Measurements from ENCODE around the gene ATM.
"Not testable (repeated sequence)": the region's sequence is repeated elsewhere in the genome, so short reads cannot be mapped to it uniquely, and the experiment has no call there.

The ATM gene

GRCh38 chr11:108278954-108279353, 56.1 kb downstream of the ATM start:
- H3K27ac ChIP-seq (ENCODE audit: low read length, poor library complexity, severe bottlenecking): no peak overlapping the region
- H4K8ac ChIP-seq (ENCODE audit: low read length): no peak overlapping the region
- H4K91ac ChIP-seq (ENCODE audit: low read length): no peak overlapping the region
- H3K9me3 ChIP-seq (ENCODE audit: control insufficient read depth, low read length): peaks cover 3% of the 10 kb centered on the region
- no peak overlapping the region for H2BK12ac ChIP-seq (ENCODE audit: low read length in 2 of 2)
- H3K18ac ChIP-seq (ENCODE audit: low read depth in 1 of 2, low read length in 2 of 2): no peak overlapping the region
- H3K4me3 ChIP-seq (ENCODE audit: insufficient read depth in 1 of 2, low read depth in 1 of 2, low read length in 2 of 2): no peak overlapping the region
- H3K4me2 ChIP-seq (ENCODE audit: low read length, poor library complexity, severe bottlenecking): no peak overlapping the region
- no peak overlapping the region for H3K14ac ChIP-seq (ENCODE audit: low read length in 2 of 2)
- H3K4me1 ChIP-seq (ENCODE audit: control insufficient read depth, insufficient read depth, low read depth, low read length): no peaks in the 10 kb centered on the region
- H3K27me3 ChIP-seq (ENCODE audit: control insufficient read depth in 1 of 2, insufficient read depth in 1 of 2, low read length in 2 of 2): no peaks in the 10 kb centered on the region
- H3K23ac ChIP-seq (ENCODE audit: low read length in 2 of 2): no peak overlapping the region
- no peak overlapping the region for H2BK15ac ChIP-seq (ENCODE audit: low read depth, poor library complexity, severe bottlenecking)
- H3K4ac ChIP-seq (ENCODE audit: low read depth in 1 of 2, low read length in 2 of 2): no peak overlapping the region
- WGBS: 100% methylated on average over 2 of the region's 4 CpGs
- H2AFZ ChIP-seq (ENCODE audit: low read depth, low read length): no peak overlapping the region
- no peak overlapping the region for H3K9ac ChIP-seq (ENCODE audit: low read length)
- H3K79me1 ChIP-seq (replicated peaks; ENCODE audit: low read length, poor library complexity, severe bottlenecking): peaks cover 12% of the 10 kb centered on the region
- no peak for DNase-seq
- H2BK5ac ChIP-seq (ENCODE audit: low read depth, low read length, poor library complexity, severe bottlenecking): no peak overlapping the region
- H2AK5ac ChIP-seq (ENCODE audit: low read length, severe bottlenecking): no peak overlapping the region
- H3K36me3 ChIP-seq (ENCODE audit: control insufficient read depth in 1 of 2, insufficient read depth in 2 of 2, low read depth in 1 of 2, low read length in 2 of 2): peaks cover 16 to 88% of the 10 kb centered on the region in 2 experiments
- no peak overlapping the region for H2BK120ac ChIP-seq (ENCODE audit: low read depth, low read length)

- H3K4ac ChIP-seq (ENCODE audit: low read depth in 1 of 2, low read length in 2 of 2): no peak overlapping the region
- no peaks in the 10 kb centered on the region for H3K9me3 ChIP-seq (ENCODE audit: control insufficient read depth, low read length)
- no peak overlapping the region for H3K18ac ChIP-seq (ENCODE audit: low read depth in 1 of 2, low read length in 2 of 2)
- 92% methylated on average over 1 of the region's 1 CpG for WGBS
- no peak overlapping the region for H3K23ac ChIP-seq (ENCODE audit: low read length in 2 of 2)
- no peak overlapping the region for H3K4me3 ChIP-seq (ENCODE audit: insufficient read depth in 1 of 2, low read depth in 1 of 2, low read length in 2 of 2)
- peaks cover 4% of the 10 kb centered on the region for H3K79me1 ChIP-seq (replicated peaks; ENCODE audit: low read length, poor library complexity, severe bottlenecking)
- no peak overlapping the region for H2BK120ac ChIP-seq (ENCODE audit: low read depth, low read length)
- no peak overlapping the region for H2AK5ac ChIP-seq (ENCODE audit: low read length, severe bottlenecking)
- H3K4me2 ChIP-seq (ENCODE audit: low read length, poor library complexity, severe bottlenecking): no peak overlapping the region
- no peak overlapping the region for H2BK5ac ChIP-seq (ENCODE audit: low read depth, low read length, poor library complexity, severe bottlenecking)
- H2BK15ac ChIP-seq (ENCODE audit: low read depth, poor library complexity, severe bottlenecking): no peak overlapping the region
- no peak overlapping the region for H3K14ac ChIP-seq (ENCODE audit: low read length in 2 of 2)
- H2AFZ ChIP-seq (ENCODE audit: low read depth, low read length): no peak overlapping the region
- H3K4me1 ChIP-seq (ENCODE audit: control insufficient read depth, insufficient read depth, low read depth, low read length): peaks cover 2% of the 10 kb centered on the region
- H4K91ac ChIP-seq (ENCODE audit: low read length): no peak overlapping the region
- peaks cover 9 to 92% of the 10 kb centered on the region in 2 experiments for H3K36me3 ChIP-seq (ENCODE audit: control insufficient read depth in 1 of 2, insufficient read depth in 2 of 2, low read depth in 1 of 2, low read length in 2 of 2)
- H4K8ac ChIP-seq (ENCODE audit: low read length): no peak overlapping the region
- no peak for DNase-seq
- no peak overlapping the region for H3K27ac ChIP-seq (ENCODE audit: low read length, poor library complexity, severe bottlenecking)
- no peak overlapping the region for H3K9ac ChIP-seq (ENCODE audit: low read length)
- H3K27me3 ChIP-seq (ENCODE audit: control insufficient read depth in 1 of 2, insufficient read depth in 1 of 2, low read length in 2 of 2): no peaks in the 10 kb centered on the region
- no peak overlapping the region for H2BK12ac ChIP-seq (ENCODE audit: low read length in 2 of 2)
These were observed 63.5 kb downstream of the ATM start for GRCh38 chr11:108286370-108286769.

GRCh38 chr11:108286956-108287355, 64.1 kb downstream of the ATM start:
- Histone ChIP-seq H3K4me3 (ENCODE audit: insufficient read depth in 1 of 2, low read depth in 1 of 2, low read length in 2 of 2) (no peak overlapping the region), H3K4me2 (ENCODE audit: low read length, poor library complexity, severe bottlenecking) (no peak overlapping the region), H4K91ac (ENCODE audit: low read length) (no peak overlapping the region), H3K9ac (ENCODE audit: low read length) (no peak overlapping the region), H3K4me1 (ENCODE audit: control insufficient read depth, insufficient read depth, low read depth, low read length) (peaks cover 2% of the 10 kb centered on the region), H3K79me1 (replicated peaks; ENCODE audit: low read length, poor library complexity, severe bottlenecking) (peaks cover 4% of the 10 kb centered on the region), H3K36me3 (ENCODE audit: control insufficient read depth in 1 of 2, insufficient read depth in 2 of 2, low read depth in 1 of 2, low read length in 2 of 2) (peaks cover 8 to 93% of the 10 kb centered on the region in 2 experiments), H3K18ac (ENCODE audit: low read depth in 1 of 2, low read length in 2 of 2) (no peak overlapping the region), H2BK15ac (ENCODE audit: low read depth, poor library complexity, severe bottlenecking) (no peak overlapping the region), H2BK12ac (ENCODE audit: low read length in 2 of 2) (no peak overlapping the region), H3K23ac (ENCODE audit: low read length in 2 of 2) (no peak overlapping the region), H3K4ac (ENCODE audit: low read depth in 1 of 2, low read length in 2 of 2) (no peak overlapping the region), H2BK5ac (ENCODE audit: low read depth, low read length, poor library complexity, severe bottlenecking) (no peak overlapping the region), H4K8ac (ENCODE audit: low read length) (no peak overlapping the region), H3K27ac (ENCODE audit: low read length, poor library complexity, severe bottlenecking) (no peak overlapping the region), H2BK120ac (ENCODE audit: low read depth, low read length) (no peak overlapping the region), H2AK5ac (ENCODE audit: low read length, severe bottlenecking) (no peak overlapping the region), H2AFZ (ENCODE audit: low read depth, low read length) (no peak overlapping the region), H3K9me3 (ENCODE audit: control insufficient read depth, low read length) (no peaks in the 10 kb centered on the region), H3K27me3 (ENCODE audit: control insufficient read depth in 1 of 2, insufficient read depth in 1 of 2, low read length in 2 of 2) (no peaks in the 10 kb centered on the region), H3K14ac (ENCODE audit: low read length in 2 of 2) (no peak overlapping the region)
- DNase-seq: no peak
- WGBS: 100% methylated on average over 3 of the region's 3 CpGs

- H2AK5ac ChIP-seq (ENCODE audit: low read length, severe bottlenecking); H2BK5ac ChIP-seq (ENCODE audit: low read depth, low read length, poor library complexity, severe bottlenecking); H3K4me3 ChIP-seq (ENCODE audit: insufficient read depth in 1 of 2, low read depth in 1 of 2, low read length in 2 of 2); H3K4ac ChIP-seq (ENCODE audit: low read depth in 1 of 2, low read length in 2 of 2); H3K9ac ChIP-seq (ENCODE audit: low read length); H2BK15ac ChIP-seq (ENCODE audit: low read depth, poor library complexity, severe bottlenecking); H4K91ac ChIP-seq (ENCODE audit: low read length); H3K14ac ChIP-seq (ENCODE audit: low read length in 2 of 2); H3K4me1 ChIP-seq (ENCODE audit: control insufficient read depth, insufficient read depth, low read depth, low read length); H3K27me3 ChIP-seq (ENCODE audit: control insufficient read depth in 1 of 2, insufficient read depth in 1 of 2, low read length in 2 of 2); H2BK12ac ChIP-seq (ENCODE audit: low read length in 2 of 2); H4K8ac ChIP-seq (ENCODE audit: low read length); H3K79me1 ChIP-seq (replicated peaks; ENCODE audit: low read length, poor library complexity, severe bottlenecking); H3K27ac ChIP-seq (ENCODE audit: low read length, poor library complexity, severe bottlenecking); H3K18ac ChIP-seq (ENCODE audit: low read depth in 1 of 2, low read length in 2 of 2); DNase-seq; H3K23ac ChIP-seq (ENCODE audit: low read length in 2 of 2); H2AFZ ChIP-seq (ENCODE audit: low read depth, low read length); H2BK120ac ChIP-seq (ENCODE audit: low read depth, low read length); H3K9me3 ChIP-seq (ENCODE audit: control insufficient read depth, low read length); H3K4me2 ChIP-seq (ENCODE audit: low read length, poor library complexity, severe bottlenecking): not testable (repeated sequence)
- peaks cover 6 to 94% of the 10 kb centered on the region in 2 experiments for H3K36me3 ChIP-seq (ENCODE audit: control insufficient read depth in 1 of 2, insufficient read depth in 2 of 2, low read depth in 1 of 2, low read length in 2 of 2)
These were observed 66.2 kb downstream of the ATM start for GRCh38 chr11:108289066-108289465.
